ENCODE results near the gene PRCC.

DNA sequence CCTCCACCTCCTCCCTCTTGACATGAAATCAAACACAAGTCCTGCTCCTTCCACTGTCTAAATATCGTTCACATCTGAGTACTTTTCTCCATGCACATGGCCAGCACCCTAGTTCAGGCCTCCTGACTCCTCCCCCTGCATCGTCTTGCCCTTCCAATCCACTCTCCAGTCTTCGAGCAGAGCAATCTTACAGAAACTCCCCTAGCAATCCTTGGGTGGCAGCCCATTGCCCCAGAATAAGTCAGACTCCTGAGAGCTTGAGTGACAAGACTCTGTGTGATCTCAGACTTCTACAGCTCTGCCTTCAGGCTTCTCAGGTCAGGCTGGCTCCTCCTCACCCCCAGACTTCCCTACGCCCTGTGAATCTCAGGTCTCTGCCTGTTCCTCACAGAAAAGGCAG lies 43.8 kb downstream of the PRCC start:
- TF ChIP-seq POLR2A (IDR thresholded peaks at IDR 0.05; ENCODE audit: low read depth, low read length) = no peak
- TF ChIP-seq, protein P1, sequence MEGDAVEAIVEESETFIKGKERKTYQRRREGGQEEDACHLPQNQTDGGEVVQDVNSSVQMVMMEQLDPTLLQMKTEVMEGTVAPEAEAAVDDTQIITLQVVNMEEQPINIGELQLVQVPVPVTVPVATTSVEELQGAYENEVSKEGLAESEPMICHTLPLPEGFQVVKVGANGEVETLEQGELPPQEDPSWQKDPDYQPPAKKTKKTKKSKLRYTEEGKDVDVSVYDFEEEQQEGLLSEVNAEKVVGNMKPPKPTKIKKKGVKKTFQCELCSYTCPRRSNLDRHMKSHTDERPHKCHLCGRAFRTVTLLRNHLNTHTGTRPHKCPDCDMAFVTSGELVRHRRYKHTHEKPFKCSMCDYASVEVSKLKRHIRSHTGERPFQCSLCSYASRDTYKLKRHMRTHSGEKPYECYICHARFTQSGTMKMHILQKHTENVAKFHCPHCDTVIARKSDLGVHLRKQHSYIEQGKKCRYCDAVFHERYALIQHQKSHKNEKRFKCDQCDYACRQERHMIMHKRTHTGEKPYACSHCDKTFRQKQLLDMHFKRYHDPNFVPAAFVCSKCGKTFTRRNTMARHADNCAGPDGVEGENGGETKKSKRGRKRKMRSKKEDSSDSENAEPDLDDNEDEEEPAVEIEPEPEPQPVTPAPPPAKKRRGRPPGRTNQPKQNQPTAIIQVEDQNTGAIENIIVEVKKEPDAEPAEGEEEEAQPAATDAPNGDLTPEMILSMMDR (conservative IDR thresholded peaks at IDR 0.05; ENCODE audit: low read depth, low read length) = no peak
- TF ChIP-seq, protein P2, sequence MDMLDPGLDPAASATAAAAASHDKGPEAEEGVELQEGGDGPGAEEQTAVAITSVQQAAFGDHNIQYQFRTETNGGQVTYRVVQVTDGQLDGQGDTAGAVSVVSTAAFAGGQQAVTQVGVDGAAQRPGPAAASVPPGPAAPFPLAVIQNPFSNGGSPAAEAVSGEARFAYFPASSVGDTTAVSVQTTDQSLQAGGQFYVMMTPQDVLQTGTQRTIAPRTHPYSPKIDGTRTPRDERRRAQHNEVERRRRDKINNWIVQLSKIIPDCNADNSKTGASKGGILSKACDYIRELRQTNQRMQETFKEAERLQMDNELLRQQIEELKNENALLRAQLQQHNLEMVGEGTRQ (IDR thresholded peaks at IDR 0.05; ENCODE audit: low read depth, low read length) = no peak
- no peak for TF ChIP-seq MXI1 (IDR thresholded peaks at IDR 0.05; ENCODE audit: borderline replicate concordance, low read depth, low read length)
- no peak for TF ChIP-seq MAFK (IDR thresholded peaks at IDR 0.05; ENCODE audit: low read depth, low read length)
- no peak for TF ChIP-seq RCOR1 (IDR thresholded peaks at IDR 0.05; ENCODE audit: insufficient replicate concordance, low read length)
- TF ChIP-seq MAZ (IDR thresholded peaks at IDR 0.05; ENCODE audit: borderline replicate concordance, low read depth, low read length) = no peak
- TF ChIP-seq RFX5 (IDR thresholded peaks at IDR 0.05; ENCODE audit: low read depth, low read length) = no peak
- TF ChIP-seq RAD21 (IDR thresholded peaks at IDR 0.05; ENCODE audit: low read length) = no peak
- TF ChIP-seq BHLHE40 (IDR thresholded peaks at IDR 0.05; ENCODE audit: low read depth, low read length) = no peak
- no peak for TF ChIP-seq NFE2L2 (IDR thresholded peaks at IDR 0.05; ENCODE audit: low read depth, low read length)

Measured in IMR-90 (cell line).